ENCODE measurements around the gene NECAB2.

Gene NECAB2

GRCh38 chr16:83952940-83953795 lies 14.9 kb upstream of the NECAB2 start, which contains the start of gene OSGIN1:
OSGIN1 (plus strand) TSS chr16:83953240; CDS start chr16:83957672, 4,432 bp downstream.
- DNase-seq (ENCODE audit: low read depth) = peak; percentile 46

DNA sequence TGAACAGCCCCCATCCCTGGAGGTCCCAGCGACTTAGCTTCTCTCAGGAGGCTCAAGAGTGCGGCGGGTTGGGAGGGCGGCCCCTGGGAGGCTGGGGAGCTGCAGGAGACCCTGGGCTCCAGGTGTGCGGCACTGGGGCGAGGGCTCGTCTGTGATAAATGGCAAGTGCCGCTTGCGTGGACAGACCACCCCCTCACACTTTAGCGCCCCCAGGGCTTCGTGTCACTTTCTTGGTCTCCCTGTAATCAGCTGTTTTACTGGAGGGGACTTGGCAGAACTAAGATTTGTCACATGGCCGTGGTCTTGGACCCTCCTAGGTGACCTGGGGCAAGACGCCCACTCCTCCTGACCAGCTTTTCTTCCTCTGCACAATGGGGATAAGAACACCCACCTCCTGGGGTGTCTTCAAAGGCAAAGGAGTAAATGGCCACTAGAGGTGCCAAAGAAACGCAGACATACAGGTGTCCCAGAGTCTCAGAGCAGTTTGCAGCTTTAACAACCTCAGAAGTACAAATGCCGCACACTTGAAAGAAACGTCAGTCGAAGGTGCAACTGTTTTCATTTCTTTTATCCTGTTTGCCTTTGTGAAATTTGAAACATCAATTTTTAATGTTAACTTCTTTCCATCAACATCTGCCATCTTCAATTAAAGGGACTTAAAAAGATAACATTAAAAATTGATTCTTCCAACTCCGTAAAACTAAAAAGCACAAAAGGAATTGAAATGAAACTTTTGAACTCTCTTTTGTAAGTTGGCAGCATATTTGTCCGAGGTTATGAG lies 14.1 kb upstream of the NECAB2 start:
- DNase-seq (ENCODE audit: low read depth) = no peak

DNA sequence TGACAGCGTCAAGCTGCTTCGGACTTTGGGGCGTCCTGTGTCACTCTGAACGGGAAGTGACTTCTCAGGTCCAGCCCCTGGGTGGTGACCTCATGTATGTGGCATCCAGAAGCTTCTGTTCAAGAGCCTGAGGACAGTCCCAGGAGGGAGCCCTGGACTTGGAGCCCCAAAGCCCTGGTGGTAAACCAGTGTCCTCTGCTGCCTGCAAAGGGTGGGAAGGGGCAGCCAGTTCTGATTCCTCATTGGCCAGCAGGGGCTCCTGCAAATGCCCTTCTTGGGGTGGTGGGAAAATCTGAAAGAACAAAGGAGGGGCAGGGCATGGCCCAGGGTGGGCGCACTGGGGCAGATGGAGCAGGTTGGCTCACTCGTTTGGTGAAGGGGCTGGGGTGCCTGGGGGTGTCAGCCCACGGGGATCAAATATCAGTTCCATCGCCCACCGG lies 13.4 kb upstream of the NECAB2 start:
- no peak for DNase-seq (ENCODE audit: low read depth)

DNA sequence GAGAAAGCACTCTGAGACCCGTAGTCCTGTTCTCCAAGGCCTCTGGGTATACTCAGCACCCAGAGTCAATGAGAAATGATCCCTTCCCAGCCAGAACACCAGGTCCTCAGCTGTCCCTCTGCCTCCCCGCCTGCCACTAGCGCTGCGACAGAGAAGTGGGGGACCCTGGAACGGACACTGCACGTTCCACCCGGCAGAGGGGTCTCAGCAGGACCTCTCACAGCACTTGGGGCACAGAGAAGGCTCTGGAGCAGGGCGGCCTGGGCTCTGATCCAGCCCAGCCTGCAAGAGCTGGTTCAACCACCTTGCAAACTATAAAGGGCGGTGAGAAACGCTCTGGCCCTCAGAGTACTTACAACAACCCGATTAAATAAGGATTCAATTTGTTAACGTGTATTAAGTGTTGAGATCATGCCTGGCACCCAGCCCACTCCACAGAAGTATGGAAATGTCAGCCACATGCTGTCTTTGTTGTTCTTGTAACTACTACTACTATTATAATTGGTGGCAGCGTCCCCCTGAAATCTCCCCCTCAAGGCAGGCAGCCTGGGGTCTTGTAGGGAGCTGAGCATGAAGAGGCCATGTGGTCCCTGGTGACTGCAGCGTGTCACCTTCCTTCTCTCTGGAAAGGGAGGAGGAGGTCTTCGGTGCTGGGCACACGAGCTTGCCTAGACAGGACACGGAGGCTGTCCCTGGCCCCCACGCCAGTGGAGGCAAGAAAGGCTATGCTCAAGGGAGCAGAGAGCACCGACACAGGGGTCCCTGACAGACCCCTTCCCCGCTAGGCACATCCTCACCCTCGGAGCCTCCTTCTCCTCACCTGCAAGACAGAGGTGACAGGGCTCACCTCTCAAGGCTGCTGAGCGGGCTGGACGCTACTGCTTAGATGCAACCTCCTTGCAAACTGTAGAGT lies 12.6 kb upstream of the NECAB2 start:
- DNase-seq (ENCODE audit: low read depth) = no peak

GRCh38 chr16:83956336-83957289 lies 11.4 kb upstream of the NECAB2 start:
- peak; percentile 53 for DNase-seq (ENCODE audit: low read depth)

DNA sequence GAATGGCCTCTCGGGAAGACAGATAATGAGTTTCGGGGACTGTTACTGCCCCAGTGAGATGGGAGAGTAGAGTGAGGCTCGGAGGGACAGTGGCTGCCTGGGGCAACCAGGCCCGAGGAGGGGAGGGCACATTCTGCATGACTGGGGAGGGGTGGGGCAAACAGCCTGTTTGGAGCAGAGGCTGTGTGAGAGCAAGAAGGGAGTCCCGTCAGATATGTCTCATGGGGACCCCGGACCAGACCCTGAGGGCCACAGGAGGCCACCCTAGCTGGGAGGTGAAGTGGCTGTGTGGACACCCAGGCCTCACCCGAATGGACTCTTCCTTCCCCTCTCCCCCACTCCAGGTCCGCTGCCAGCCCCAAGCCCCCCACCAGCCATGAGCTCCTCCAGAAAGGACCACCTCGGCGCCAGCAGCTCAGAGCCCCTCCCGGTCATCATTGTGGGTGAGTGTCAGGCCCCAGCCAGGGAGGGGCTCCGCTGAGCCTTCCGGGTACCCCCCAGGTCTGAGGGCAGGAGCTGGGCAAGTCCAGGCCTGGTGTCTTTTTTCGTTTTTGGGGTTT lies 10.7 kb upstream of the NECAB2 start:
- no peak for DNase-seq (ENCODE audit: low read depth)

GRCh38 chr16:83958137-83958845 lies 9.8 kb upstream of the NECAB2 start:
- no peak for DNase-seq (ENCODE audit: low read depth)

DNA sequence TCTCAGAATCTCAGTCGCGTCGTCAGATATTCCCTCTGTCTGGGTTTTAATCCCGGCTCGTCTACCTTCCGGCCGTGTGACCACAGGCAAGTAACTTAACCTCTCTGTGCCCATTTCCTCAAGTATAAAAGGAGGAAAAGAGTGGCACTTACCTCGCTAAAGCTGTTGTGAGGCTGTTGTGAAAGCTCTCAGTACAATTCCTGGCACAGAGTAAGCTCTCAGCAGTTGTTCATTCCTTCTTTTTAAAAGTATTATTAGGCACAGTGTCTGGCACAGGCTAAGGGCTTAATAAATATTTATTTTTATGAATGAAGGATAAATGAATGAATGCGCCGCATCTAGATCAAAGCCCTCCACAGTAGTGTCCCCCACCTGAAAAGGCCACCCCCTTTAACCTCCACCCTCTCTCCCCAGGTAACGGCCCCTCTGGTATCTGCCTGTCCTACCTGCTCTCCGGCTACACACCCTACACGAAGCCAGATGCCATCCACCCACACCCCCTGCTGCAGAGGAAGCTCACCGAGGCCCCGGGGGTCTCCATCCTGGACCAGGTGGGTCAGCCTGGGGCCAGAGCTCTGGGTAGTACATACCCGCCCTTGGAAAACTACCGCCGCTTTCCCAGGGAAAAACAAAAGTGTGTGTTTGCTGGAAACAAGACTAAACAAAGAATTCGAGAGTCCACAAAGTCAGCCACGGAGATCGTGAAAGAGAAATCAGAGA lies 9.0 kb upstream of the NECAB2 start:
- DNase-seq (ENCODE audit: low read depth) = no peak

DNA sequence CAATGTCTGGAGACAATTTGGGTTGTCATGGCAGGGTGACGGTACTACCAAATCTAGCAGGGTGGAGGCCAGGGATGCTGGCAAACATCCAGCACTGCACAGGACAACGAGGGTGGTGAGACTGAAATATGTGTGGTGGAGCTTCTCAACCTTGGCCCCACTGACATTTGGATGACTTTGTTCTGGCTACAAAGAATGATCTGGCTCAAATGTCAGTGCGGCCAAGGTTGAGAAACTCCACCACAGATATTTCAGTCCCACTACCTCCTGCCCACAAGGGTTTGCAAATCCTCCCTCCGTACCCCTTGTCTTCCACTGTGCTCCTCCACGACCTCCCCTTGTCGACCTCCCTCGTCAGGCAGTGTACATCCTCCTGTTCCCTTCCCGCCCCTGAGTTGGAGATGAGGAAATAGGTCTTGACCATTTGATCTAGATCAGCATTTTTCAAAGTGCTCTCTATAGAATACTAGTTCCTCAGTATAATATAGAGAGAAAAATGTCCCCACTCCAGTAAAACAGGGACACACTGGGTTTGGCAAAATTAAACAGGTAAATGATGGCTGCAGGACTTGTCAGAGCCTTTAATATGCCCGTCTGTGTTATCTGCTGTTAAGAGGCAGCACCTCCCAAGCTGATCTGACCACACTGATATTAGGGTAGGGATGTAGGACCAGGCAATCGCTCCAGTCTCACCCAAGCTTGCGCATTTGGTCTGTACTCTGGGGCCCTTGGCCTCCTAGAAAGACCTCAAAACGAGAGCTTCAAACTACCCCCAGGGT lies 8.2 kb upstream of the NECAB2 start:
- DNase-seq (ENCODE audit: low read depth) = no peak

DNA sequence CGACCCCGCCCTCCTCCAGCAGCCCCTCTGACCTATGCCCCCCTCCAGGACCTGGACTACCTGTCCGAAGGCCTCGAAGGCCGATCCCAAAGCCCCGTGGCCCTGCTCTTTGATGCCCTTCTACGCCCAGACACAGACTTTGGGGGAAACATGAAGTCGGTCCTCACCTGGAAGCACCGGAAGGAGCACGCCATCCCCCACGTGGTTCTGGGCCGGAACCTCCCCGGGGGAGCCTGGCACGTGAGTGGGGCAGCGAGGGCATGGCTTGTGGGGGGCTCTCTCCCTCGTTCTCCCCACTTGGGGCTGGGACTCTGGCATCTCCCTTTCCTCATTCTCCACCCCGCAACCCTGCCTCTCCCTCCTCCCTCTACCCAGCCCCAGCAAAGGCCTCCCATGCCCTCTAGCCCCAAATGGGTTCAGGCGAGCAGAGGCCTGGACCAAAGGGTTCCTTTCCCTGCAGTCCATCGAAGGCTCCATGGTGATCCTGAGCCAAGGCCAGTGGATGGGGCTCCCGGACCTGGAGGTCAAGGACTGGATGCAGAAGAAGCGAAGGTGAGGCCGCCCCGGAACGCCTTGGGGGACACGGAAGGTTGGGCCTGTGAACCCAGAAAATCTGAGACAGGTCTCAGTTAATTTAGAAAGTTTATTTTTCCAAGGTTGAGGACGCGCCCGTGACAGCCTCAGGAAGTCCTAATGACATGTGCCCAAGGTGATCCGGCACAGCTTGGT lies 7.4 kb upstream of the NECAB2 start:
- DNase-seq (ENCODE audit: low read depth) = no peak

- DNase-seq (ENCODE audit: low read depth) = no peak
Measured at GRCh38 chr16:83961591-83961990, 6.5 kb upstream of the NECAB2 start.

DNA sequence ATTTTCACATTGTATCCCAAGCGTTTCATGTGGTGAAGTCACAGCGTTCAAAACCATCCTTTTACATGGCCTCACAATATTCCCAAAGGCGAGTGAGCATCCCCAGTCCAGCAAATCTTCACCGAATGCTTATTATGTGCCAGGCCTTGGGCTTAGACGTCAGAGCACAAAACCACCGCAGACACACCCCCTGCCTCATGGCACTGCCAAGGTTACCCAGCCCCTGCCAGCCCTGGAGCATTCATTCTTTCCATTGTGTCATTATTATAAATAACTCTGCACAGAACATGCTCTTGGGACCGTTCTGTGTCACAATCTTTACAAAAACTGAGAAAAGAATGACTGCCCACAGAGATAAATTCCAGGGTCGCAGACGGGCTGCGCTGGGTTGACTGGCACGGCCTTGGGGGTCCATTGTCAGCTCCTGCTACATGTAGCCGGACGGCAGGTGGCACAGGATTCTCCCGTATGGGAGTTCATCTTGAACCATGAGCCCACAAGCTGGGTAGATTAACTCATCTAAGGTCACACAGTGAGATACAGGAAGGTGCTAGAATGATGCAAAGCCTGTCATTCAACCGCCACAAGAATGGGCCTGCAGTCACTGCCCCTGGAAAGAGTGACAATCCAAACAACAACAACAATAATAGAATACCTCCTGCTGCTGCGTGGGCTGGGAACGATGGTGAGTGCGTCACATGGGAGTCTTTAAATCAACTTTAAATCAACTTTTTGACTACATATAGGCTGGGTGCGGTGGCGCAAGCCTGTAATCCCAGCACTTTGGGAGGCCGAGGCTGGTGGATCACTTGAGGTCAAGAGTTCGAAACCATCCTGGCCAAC lies 4.5 kb upstream of the NECAB2 start:
- no peak for DNase-seq (ENCODE audit: low read depth)

GRCh38 chr16:83964684-83965443 lies 3.2 kb upstream of the NECAB2 start:
- no peak for DNase-seq (ENCODE audit: low read depth)

- no peak for DNase-seq (ENCODE audit: low read depth)
Measured at GRCh38 chr16:83965444-83966152, 2.4 kb upstream of the NECAB2 start.

DNA sequence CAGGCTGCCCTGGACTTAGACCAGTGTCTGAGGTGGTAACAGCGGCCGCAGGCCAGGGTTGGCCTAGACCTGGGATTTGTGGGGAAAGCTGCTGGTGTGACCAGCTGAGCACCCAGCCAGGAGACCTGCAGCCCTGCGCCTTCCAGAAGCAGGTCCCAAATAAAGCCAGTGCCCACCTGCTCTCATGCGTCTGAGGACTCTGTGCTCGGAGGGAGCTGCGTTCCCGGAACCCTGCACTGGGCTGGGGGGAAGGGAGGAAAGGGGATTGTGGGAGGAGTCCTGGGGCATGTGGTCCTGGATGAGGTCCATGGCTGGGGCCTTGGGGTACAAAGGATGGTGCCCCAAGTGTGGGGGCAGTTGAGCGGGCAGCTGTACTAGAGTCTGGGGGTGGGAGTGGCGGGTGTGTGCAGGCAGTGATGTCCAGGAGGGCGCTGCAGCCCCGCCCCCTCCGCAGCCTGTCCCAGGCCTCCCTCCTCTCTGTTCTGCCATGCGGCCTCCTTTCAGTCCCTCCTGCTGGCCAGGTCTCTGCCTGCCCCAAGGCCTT lies 1.8 kb upstream of the NECAB2 start:
- no peak for DNase-seq (ENCODE audit: low read depth)
